HepG2 (cell line): ENCODE data around the gene AQP7. TPM values are rescaled to one million over a fixed set of nuclear protein-coding genes. Genes with fewer than 3 reads are reported as not detected.

Source experiments
- ATAC-seq: fragments of 200-7000 bp; cut with Tn5 transposase; 3 replicates; pipeline ENCODE4 v1.9.1; 2020; ENCODE audit warnings: mild to moderate bottlenecking, moderate library complexity
- BruUV-seq: library from RNA; stranded (reverse); fragments of 400-500 nt; replicated peaks from 2 replicates; lab custom pipeline; 2021; lab: Mats Ljungman, UMichigan
- CTCF ChIA-PET: fragments of 300-600 bp; formaldehyde crosslinking; extraction: SDS; loops from one replicate; lab custom pipeline; 2021; ENCODE audit warnings: low total read pairs, inconsistent platforms, low intra/inter-chr PET ratio; lab: Yijun Ruan, JAX
- POLR2A ChIA-PET: fragments of 350-600 bp; sonication (Branson Sonifier 250); formaldehyde crosslinking; loops from one replicate; lab custom pipeline; 2020; ENCODE audit warnings: antibody characterized with exemption, inconsistent platforms; lab: Yijun Ruan, JAX
- DNase-seq: peaks from one replicate; pipeline ENCODE4 v3.0.0-alpha.2; 2015; ENCODE audit warnings: low spot score
- FAIRE-seq: peaks from 3 replicates; lab custom pipeline; 2011; peaks lifted over from hg19 to GRCh38; lab: Jason Lieb, UNC
- H2AFZ ChIP-seq: one replicate; pipeline ENCODE4 v1.6.1; 2011; ENCODE audit warnings: low read length, inconsistent platforms
- H3K27ac ChIP-seq: fragments of 300-600 bp; 3 replicates; pipeline ENCODE4 v1.8.0; 2011; ENCODE audit warnings: mixed run types, mild to moderate bottlenecking, mixed read lengths, low read length, inconsistent platforms; ENCODE audit not compliant: insufficient read depth; ENCODE audit errors: extremely low read length
- H3K27me3 ChIP-seq, 2 experiments: fragments of 200-600 bp in 1 of 2; 2 replicates in 1 of 2; 3 replicates in 1 of 2; pipeline versions ENCODE4 v1.6.0 to v1.8.0; 2011; ENCODE audit warnings: low read length in 2 of 2, mild to moderate bottlenecking in 2 of 2, moderate library complexity in 2 of 2, inconsistent platforms in 1 of 2; ENCODE audit not compliant: insufficient read depth in 2 of 2, control insufficient read depth in 1 of 2
- H3K36me3 ChIP-seq, 2 experiments: fragments of 200-600 bp in 1 of 2; replicated peaks in 1 of 2; 2 replicates in 1 of 2; 3 replicates in 1 of 2; pipeline versions ENCODE4 v1.5.1 to v1.8.0; 2011; ENCODE audit warnings: low read length in 2 of 2, inconsistent platforms in 1 of 2; ENCODE audit not compliant: insufficient read depth in 2 of 2, control insufficient read depth in 1 of 2
- H3K4me1 ChIP-seq: 2 replicates; pipeline ENCODE4 v1.5.1; 2012; ENCODE audit warnings: low read length, inconsistent platforms; ENCODE audit not compliant: insufficient read depth
- H3K4me2 ChIP-seq: 2 replicates; pipeline ENCODE4 v1.6.0; 2011; ENCODE audit warnings: low read depth, low read length, inconsistent platforms
- H3K4me3 ChIP-seq, 3 experiments: fragments of 200-600 bp in 1 of 3; sonication (generic), shearing (Covaris generic) in 1 of 3; replicated peaks in 1 of 3; 2 replicates each; pipeline ENCODE4 v1.5.1; 2011 to 2016; ENCODE audit warnings: low read length in 3 of 3, inconsistent platforms in 2 of 3, low read depth in 2 of 3, mild to moderate bottlenecking in 2 of 3, control low read depth in 1 of 3, mixed read lengths in 1 of 3; ENCODE audit not compliant: insufficient read depth in 1 of 3
- H3K79me2 ChIP-seq: one replicate; pipeline ENCODE4 v1.6.1; 2011; ENCODE audit warnings: low read length, inconsistent platforms; ENCODE audit not compliant: insufficient read depth
- H3K9ac ChIP-seq: 2 replicates; pipeline ENCODE4 v1.6.0; 2011; ENCODE audit warnings: mild to moderate bottlenecking, low read depth, low read length, inconsistent platforms; ENCODE audit not compliant: insufficient read depth
- H3K9me3 ChIP-seq: 2 replicates; pipeline ENCODE4 v1.5.1; 2012; ENCODE audit warnings: mild to moderate bottlenecking, low read length
- H4K20me1 ChIP-seq: 2 replicates; pipeline ENCODE4 v1.6.0; 2011; ENCODE audit warnings: inconsistent platforms, mild to moderate bottlenecking, low read length, moderate library complexity; ENCODE audit not compliant: insufficient read depth
- FOXA3 ChIP-seq: IDR thresholded peaks from 2 replicates; pipeline ENCODE4 v1.6.1; 2016; ENCODE audit warnings: missing genetic modification reagents, missing compliant biosample characterization
- HDAC6 ChIP-seq: fragments of 200-600 bp; sonication (generic); IDR thresholded peaks from 2 replicates; pipeline ENCODE4 v1.7.0; 2017; ENCODE audit warnings: mild to moderate bottlenecking, antibody characterized with exemption, low read length, low read depth
- NR2F6 ChIP-seq, 2 experiments: IDR thresholded peaks; 2 replicates each; pipeline ENCODE4 v1.6.1; 2016; ENCODE audit warnings: antibody characterized with exemption in 1 of 2, mild to moderate bottlenecking in 1 of 2
- ZKSCAN1 ChIP-seq: fragments of 150-350 bp; IDR thresholded peaks from 2 replicates; pipeline ENCODE4 v1.6.1; 2014; ENCODE audit warnings: low read length
- ZMYM4 ChIP-seq: sonication (generic); formaldehyde crosslinking; IDR thresholded peaks from 2 replicates; pipeline ENCODE4 v1.8.1; 2023; ENCODE audit warnings: mild to moderate bottlenecking, missing genetic modification reagents
- ZNF260 ChIP-seq: sonication (generic); formaldehyde crosslinking; IDR thresholded peaks from 2 replicates; pipeline ENCODE4 v1.4.0; 2020; ENCODE audit warnings: missing genetic modification reagents, low read depth, mild to moderate bottlenecking, borderline replicate concordance
- ZNF75D ChIP-seq: sonication (generic); formaldehyde crosslinking; IDR thresholded peaks from 2 replicates; pipeline ENCODE4 v1.8.1; 2023; ENCODE audit warnings: missing genetic modification reagents, mild to moderate bottlenecking, borderline replicate concordance
- ZSCAN30 ChIP-seq: sonication (generic); formaldehyde crosslinking; IDR thresholded peaks from 2 replicates; pipeline ENCODE4 v1.5.0; 2020; ENCODE audit warnings: mild to moderate bottlenecking, missing genetic modification reagents
- WGBS: methylation state at CpG from one replicate; pipeline ENCODE4 v1.1.6; 2017; ENCODE audit warnings: low lambda C conversion rate; 5-methylcytosine and 5-hydroxymethylcytosine counted together
- in situ Hi-C: cut with HindIII; loops from 2 replicates; pipeline ENCODE4 v1.10.0; 2017; ENCODE audit warnings: low pct_unique_long_range_greater_than_20kb; ENCODE audit not compliant: extremely low pct_ligation_motif_present
- intact Hi-C: fragments of 100-400 bp; cut with micrococcal nuclease; formaldehyde crosslinking; loops from one replicate; pipeline ENCODE4 v1.10.0; 2022; ENCODE audit not compliant: unreplicated experiment
- polyA plus RNA-seq, 8 experiments: library from polyadenylated mRNA; depleted of rRNA in 3 of 8; stranded (reverse) in 7 of 8; unstranded in 1 of 8; fragments of >200 nt; fragmentation: Illumina TruSeq in 4 of 8; extraction: Trizol in 4 of 8; gene quantifications; 2 replicates each; pipeline versions ENCODE4 v1.2.1 to v1.2.3, GENCODE V29; 2011 to 2016; ENCODE audit warnings: low read depth in 4 of 8, missing spikeins in 1 of 8, mixed read lengths in 1 of 8; ENCODE audit not compliant: insufficient read depth in 1 of 8
- total RNA-seq, 5 experiments: library from RNA; depleted of rRNA; stranded (reverse); fragments of >200 nt; fragmentation: Illumina TruSeq; extraction: Trizol; gene quantifications; 2 replicates each; pipeline ENCODE4 v1.2.3, GENCODE V29; 2016; ENCODE audit warnings: low read depth in 1 of 5

AQP7 gene
- total and polyA plus RNA-seq, 2 of the 13 experiments (the other 11 are each of a cell fraction or from before 2014, with no cell fraction given): 1.9 to 2.1 TPM

GRCh38 chr9:33348998-33349397 is 53.4 kb downstream of the AQP7 start:
- FAIRE-seq (no peak), ATAC-seq (no peak), DNase-seq (no peak)
- 99% methylated on average over 4 of the region's 4 CpGs for WGBS
- Histone ChIP-seq H3K36me3 (peaks cover 15 to 47% of the 10 kb centered on the region in 2 experiments), H3K79me2 (no peaks in the 10 kb centered on the region), H3K9ac (no peak overlapping the region), H3K4me2 (no peak overlapping the region), H3K4me1 (no peaks in the 10 kb centered on the region), H2AFZ (no peak overlapping the region), H3K9me3 (no peaks in the 10 kb centered on the region), H3K27me3 (no peaks in the 10 kb centered on the region), H4K20me1 (no peaks in the 10 kb centered on the region), H3K27ac (no peak overlapping the region), H3K4me3 (no peak overlapping the region)
- intact Hi-C loops (no loop called here), in situ Hi-C loops (no loop called here)
- peak; percentile 68; the same call in 1 of the 2 replicates for TF ChIP-seq ZKSCAN1
- TF ChIP-seq ZNF75D (CRISPR knock-in tag): no peak
- POLR2A ChIA-PET: interaction anchor here (1.8 kb wide), 1 partner anchor 48 kb away, joined by 5 read pairs; no protein-coding TSS in a partner anchor
- BruUV-seq: no TSS peak
- CTCF ChIA-PET: no interaction called here

- Histone ChIP-seq H3K36me3 (peaks cover 17 to 54% of the 10 kb centered on the region in 2 experiments), H4K20me1 (no peaks in the 10 kb centered on the region), H2AFZ (no peak overlapping the region), H3K27me3 (no peaks in the 10 kb centered on the region), H3K9me3 (no peaks in the 10 kb centered on the region), H3K4me3 (no peak overlapping the region), H3K79me2 (no peaks in the 10 kb centered on the region), H3K4me1 (no peaks in the 10 kb centered on the region), H3K9ac (no peak overlapping the region), H3K4me2 (no peak overlapping the region), H3K27ac (no peak overlapping the region)
- ChIA-PET CTCF (no interaction called here), POLR2A (no interaction called here)
- intact Hi-C loops: no loop called here
- TF ChIP-seq NR2F6 (IDR thresholded peaks at IDR 0.05): no peak
- no peak for TF ChIP-seq NR2F6 (CRISPR knock-in tag; IDR thresholded peaks at IDR 0.05)
- no peak for TF ChIP-seq ZMYM4 (CRISPR knock-in tag)
- no peak for TF ChIP-seq HDAC6
- TF ChIP-seq FOXA3: no peak
- TF ChIP-seq ZSCAN30: no peak
- TF ChIP-seq ZNF260 (CRISPR knock-in tag): no peak
- 99% methylated on average over 4 of the region's 4 CpGs for WGBS
- no TSS peak for BruUV-seq
- FAIRE-seq (no peak), ATAC-seq (no peak), DNase-seq (no peak)
- in situ Hi-C loops: no loop called here
Observed at GRCh38 chr9:33346564-33346963, 55.8 kb downstream of the AQP7 start.
